ENCODE results near the gene CNTRL.

DNA sequence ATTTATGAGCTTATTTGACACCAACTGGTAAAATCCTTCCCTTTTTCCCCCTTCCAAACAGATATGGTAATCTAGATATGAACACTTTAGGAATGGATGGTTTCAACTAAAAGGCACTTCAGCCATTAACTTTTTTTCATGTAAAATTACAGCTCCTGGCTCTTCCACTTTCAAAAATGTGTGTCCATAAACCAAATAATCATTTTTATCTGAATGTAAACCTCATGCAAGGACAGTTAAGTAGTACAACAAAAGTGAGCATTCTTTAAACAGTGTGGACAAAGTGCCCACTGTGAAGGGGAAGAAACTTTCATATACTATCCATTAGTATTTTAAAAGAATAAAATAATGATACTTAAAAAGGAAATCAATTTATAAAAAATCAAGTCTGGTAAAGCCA lies 109.7 kb downstream of the CNTRL start:
- TF ChIP-seq CTCF (conservative IDR thresholded peaks at IDR 0.05 in 1 of 2, IDR thresholded peaks at IDR 0.05 in 1 of 2; ENCODE audit: low read depth in 1 of 2, low read length in 2 of 2) (no peak), EZH2 (IDR thresholded peaks at IDR 0.05; ENCODE audit: low read length, missing control alignments) (no peak)
